IPS DF 4.7 (cell line): ENCODE data around the gene ZNF79.

Experiments
- DNase-seq: peaks from one replicate; pipeline ENCODE4 v3.0.0-alpha.2; 2013; ENCODE audit warnings: low spot score; ENCODE audit errors: extremely low read depth

ZNF79 gene

GRCh38 chr9:127426756-127427155, 2.6 kb downstream of the ZNF79 start:
- no peak for DNase-seq

DNA sequence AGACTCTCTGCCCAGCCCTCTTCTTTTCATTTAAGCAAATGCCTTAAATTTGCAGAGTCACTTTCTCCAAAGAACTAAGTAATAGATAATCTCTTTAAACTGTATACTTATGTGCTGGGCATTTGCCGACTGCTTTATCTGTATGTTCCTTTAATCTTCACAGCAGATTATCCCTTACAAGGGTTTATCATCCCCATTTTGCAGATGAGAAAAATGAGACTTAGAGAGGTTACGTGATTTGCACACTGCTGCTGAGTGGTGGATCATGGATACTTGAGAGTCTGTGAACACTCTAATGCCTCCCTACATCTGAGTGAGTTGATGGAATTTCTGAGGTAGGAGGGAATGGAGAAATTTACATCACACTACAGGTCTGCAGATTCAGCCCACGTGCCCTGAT, 4.2 kb downstream of the ZNF79 start:
- no peak for DNase-seq

- DNase-seq: no peak
Measured at GRCh38 chr9:127430415-127430814, 6.2 kb downstream of the ZNF79 start.

DNA sequence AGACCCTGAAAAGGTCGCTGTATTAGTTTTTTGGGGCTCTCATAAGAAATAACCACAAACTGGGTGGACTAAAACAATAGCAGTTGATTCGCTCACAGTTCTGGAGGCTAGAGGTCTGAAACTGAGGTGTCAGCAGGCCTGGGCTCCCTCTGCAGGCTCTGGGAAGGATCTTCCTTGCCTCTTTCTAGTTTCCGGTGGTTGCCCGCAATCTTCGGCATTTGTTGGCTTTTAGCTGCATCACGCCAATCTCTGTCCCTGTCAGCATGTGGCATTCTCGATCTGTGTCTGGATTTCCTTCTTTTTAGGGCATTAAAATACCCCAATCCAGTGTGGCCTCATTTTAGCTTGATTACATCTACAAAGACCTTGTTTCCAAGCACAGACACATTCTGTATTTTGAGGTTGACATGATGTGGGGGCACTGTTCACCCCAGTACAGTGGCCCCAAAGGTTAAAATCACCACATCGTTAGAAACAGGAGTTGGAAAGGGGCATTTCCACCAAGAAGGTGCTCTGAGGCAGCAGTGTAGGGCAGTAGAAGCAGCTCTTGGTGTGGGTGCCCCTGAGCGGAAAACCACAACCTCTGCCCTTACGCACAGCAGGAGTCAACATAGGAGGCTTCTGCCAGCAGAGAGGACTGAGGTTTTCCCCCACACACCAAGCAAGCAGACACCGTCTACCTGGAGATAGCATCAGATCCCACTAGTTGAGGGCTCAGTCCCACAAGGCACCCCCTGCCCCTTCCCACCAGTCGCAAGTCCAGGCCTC, 13.5 kb downstream of the ZNF79 start:
- no peak for DNase-seq

GRCh38 chr9:127438394-127438793, 14.2 kb downstream of the ZNF79 start:
- no peak for DNase-seq

- no peak for DNase-seq
Measured at GRCh38 chr9:127444283-127444920, 20.2 kb downstream of the ZNF79 start.

- DNase-seq: no peak
Measured at GRCh38 chr9:127444921-127445850, 21.0 kb downstream of the ZNF79 start.

- no peak for DNase-seq
Measured at GRCh38 chr9:127445851-127446712, 21.9 kb downstream of the ZNF79 start.

- DNase-seq: no peak
Measured at GRCh38 chr9:127446713-127447415, 22.7 kb downstream of the ZNF79 start.

DNA sequence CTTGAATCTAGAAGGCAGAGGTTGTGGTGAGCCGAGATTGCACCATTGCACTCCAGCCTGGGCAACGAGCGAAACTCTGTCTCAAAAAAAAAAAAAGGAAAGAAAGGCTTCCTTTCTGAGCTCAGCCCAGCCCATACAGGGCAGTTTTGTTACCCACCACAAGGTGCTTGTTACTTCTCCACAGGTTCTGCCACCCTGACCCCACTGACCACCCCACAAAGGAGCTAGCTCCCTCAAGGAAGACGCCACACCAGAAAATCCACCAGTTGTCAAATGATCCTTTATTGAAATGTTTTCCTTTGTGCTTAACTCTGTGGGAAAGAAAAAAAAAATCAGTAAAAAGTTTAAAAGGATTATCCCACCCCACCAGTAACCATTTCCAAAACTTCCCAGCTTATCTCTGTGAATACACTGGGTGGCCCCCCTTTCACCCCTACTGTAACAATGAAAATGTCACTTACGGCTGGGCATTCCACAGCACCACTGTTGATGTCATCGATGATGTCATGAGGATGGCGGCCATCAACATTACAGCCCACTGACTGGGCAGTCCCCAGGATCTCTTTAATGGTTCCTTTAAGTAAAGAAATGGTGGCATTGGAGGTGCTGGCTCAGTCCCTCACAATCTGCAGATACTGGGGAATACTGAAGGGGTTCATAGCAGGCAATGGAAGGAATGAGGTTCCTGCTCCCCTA, 23.4 kb downstream of the ZNF79 start:
- DNase-seq: no peak

- no peak for DNase-seq
Measured at GRCh38 chr9:127448112-127448805, 24.1 kb downstream of the ZNF79 start.

GRCh38 chr9:127449332-127449966, 25.3 kb downstream of the ZNF79 start:
- no peak for DNase-seq

DNA sequence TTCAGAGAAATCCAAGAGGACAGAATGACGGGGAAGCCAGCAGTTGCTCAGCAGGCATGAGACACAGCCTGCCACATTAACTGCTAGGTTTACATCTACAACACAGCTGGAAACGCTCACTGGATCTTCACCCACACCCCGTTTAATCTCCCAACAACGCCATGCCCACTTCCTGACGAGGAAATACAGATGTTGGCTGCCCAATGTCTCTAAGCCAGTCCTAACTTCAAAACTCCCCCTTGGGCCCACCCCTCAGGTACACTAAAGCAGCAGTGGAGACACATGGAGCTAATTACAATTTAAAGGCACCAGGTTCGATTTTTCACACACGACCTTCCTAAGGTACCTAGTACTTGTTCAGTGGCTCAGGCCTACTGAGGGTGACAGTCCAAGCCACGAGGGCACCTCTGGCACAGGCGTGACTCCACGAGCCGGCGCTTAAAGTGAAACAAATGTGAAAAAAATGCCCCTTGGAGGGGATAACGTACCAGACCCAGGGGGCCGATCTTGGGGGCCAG, 26.1 kb downstream of the ZNF79 start:
- no peak for DNase-seq

DNA sequence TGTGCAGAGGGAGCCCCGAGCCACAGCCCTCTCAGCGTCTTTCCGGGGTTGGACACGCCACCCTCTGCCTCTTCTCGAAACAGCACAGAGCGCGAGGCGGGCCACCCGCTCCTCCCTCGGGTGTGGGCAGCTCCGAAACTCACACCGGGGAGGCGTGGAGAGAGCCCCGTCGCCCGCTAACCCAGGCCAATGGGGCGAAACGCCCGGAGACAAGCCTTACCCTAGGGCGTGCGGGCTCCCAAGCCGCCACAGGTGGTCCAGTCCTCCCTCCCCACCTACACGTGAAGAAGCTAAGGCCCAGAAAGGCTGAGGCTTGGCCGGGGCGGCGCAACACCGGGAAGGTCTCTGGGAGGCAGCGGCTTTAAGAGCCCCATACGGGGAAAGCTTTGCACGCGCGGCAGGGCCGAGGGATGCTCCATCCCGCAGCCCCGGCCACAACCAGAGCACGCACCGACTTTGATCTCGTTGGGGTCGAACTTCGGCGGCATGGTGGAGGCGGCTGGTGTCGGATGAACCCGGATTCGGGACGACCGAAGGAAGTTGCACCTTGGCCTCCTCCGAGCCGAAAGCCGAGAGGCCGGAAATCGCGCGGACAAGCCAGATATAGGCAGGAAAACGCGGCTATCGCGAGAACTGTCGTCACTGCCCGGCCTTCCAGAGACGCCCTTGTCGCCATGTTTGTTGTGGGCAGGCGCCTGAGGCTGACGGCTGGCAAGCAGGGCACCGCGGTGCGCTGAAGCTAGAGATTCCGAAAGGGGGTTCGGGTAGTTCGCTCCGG, 26.8 kb downstream of the ZNF79 start, which contains the start of the genes LRSAM1 and RPL12:
Gene LRSAM1 (plus strand): TSS at position 681 of the 778 bp plus-strand sequence. CDS start 3,018 bp downstream, outside the sequence.
Gene RPL12 (minus strand): TSS at position 577 of the 778 bp plus-strand sequence. CDS start 89 bp downstream, at position 488.
- DNase-seq: no peak

DNA sequence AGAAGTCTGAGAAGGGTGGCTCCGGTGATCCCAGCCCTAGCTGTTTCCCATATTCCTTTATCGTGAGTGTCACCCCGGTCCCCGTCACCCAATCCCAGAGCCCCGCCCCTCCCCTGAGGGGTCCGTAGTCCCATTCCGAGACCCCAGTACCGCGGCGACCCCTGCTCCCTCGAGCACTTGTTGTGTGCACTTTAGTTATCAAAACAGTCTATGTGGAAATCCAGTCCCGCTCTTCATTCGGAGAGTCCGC, 27.4 kb downstream of the ZNF79 start:
- DNase-seq: no peak

DNA sequence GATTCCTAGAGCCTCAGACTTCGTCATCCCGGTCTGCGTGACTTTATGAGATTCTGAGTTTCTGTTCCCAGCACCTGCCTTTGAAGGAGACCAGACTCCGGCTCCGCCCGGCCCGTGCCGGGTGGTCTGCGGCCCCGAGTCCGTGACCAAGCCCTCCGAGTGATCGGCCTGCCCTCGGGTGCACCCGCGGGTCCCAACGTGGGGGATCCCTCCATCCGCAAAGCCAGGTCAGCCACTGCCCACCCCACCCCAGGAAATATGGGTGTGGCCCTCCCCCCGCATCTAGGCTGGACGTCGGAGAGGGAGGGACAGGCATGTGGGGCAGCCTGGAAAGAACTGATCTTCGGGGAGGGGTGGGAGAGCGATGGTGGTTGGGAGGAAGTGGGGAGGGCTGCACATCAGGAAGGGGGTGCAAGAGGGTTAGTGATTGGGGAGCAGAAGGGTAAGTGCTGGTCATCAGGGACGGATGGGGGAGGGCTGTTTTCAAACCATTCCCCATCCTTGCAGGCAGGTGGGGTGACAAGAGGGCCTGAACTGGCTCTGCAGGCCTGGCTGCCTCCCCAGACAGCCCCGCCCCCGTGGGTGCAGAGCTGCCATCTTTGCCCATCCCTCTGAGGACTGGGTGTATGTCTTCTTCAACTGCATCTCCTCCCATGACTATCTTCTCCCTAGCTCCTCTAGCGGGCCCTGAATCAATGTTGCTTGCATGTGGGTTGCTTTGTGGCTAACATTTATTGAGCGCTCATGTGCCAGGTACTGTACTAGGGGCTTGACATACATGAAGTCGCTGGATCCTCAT, 27.9 kb downstream of the ZNF79 start:
- no peak for DNase-seq

DNA sequence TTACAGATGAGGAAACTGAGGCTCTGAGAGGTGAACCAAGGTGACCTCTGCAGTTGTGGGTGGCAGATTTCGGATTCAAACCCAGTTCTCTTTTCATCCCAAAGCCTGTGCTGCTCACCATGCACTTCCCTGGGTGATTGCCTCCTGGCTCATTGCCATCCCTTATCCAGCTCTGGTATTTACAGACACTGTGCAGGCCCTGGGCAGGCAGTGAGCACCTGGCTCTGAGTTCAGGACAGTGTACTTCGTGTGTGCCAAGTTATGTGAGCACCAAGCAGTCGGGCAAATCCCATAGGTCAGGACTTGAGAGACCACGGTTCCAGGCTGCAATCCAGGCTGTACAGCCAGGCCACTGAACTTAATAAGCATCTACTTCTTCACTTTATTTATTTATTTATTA, 28.5 kb downstream of the ZNF79 start:
- no peak for DNase-seq
